Natural killer cell (primary cell): ENCODE measurements around the gene TEX22. TPM values are rescaled to one million over a fixed set of nuclear protein-coding genes. Genes with fewer than 3 reads are reported as not detected.

Source experiments
- ATAC-seq, 3 donors: fragments of 150-1000 bp in 2 of 3; fragments of 200-7000 bp in 1 of 3; cut with Tn5 transposase; 1 replicate in 1 of 3; 2 replicates in 2 of 3; pipeline ENCODE4 v1.10.0; 2021; ENCODE audit warnings: mild to moderate bottlenecking in 2 of 3, moderate library complexity in 2 of 3
- DNase-seq, 2 donors: peaks; one replicate each; pipeline versions ENCODE4 v3.0.0 to v3.0.0-alpha.2; 2013 to 2021; ENCODE audit warnings: mixed read lengths in 1 of 2
- H3K27ac ChIP-seq: one replicate; pipeline ENCODE4 v1.5.1; 2013; ENCODE audit warnings: mild to moderate bottlenecking, low read length
- H3K27me3 ChIP-seq: one replicate; pipeline ENCODE4 v1.6.1; 2013; ENCODE audit warnings: low read length; ENCODE audit not compliant: control insufficient read depth, insufficient read depth
- H3K36me3 ChIP-seq: one replicate; pipeline ENCODE4 v1.6.1; 2013; ENCODE audit warnings: low read length; ENCODE audit not compliant: control insufficient read depth, insufficient read depth
- H3K4me1 ChIP-seq: one replicate; pipeline ENCODE4 v1.6.1; 2013; ENCODE audit warnings: low read length; ENCODE audit not compliant: control insufficient read depth, insufficient read depth
- H3K4me3 ChIP-seq: one replicate; pipeline ENCODE4 v1.5.1; 2013; ENCODE audit warnings: low read length
- H3K9me3 ChIP-seq: one replicate; pipeline ENCODE4 v1.6.1; 2013; ENCODE audit warnings: low read length; ENCODE audit not compliant: control insufficient read depth, insufficient read depth
- H3K27ac Mint-ChIP-seq, 2 donors: one replicate each; pipeline ENCODE4 v1.8.0; 2022; ENCODE audit warnings: mild to moderate bottlenecking in 2 of 2, mixed read lengths in 2 of 2, moderate library complexity in 1 of 2
- H3K27me3 Mint-ChIP-seq, 2 donors: one replicate each; pipeline ENCODE4 v1.8.0; 2022; ENCODE audit warnings: low read depth in 2 of 2, mixed read lengths in 2 of 2
- H3K36me3 Mint-ChIP-seq: one replicate; pipeline ENCODE4 v1.8.0; 2022; ENCODE audit warnings: mixed read lengths
- H3K4me1 Mint-ChIP-seq, 2 donors: one replicate each; pipeline ENCODE4 v1.8.0; 2022; ENCODE audit warnings: mixed read lengths in 2 of 2
- H3K4me3 Mint-ChIP-seq: one replicate; pipeline ENCODE4 v1.8.0; 2022; ENCODE audit warnings: mild to moderate bottlenecking, moderate library complexity, mixed read lengths
- H3K9me3 Mint-ChIP-seq, 2 donors: one replicate each; pipeline ENCODE4 v1.8.0; 2022; ENCODE audit warnings: mixed read lengths in 2 of 2
- CTCF ChIP-seq: fragments of 200-600 bp; IDR thresholded peaks from one replicate; pipeline ENCODE4 v1.8.0; 2022; ENCODE audit warnings: antibody characterized with exemption
- WGBS: methylation state at CpG from one replicate; pipeline ENCODE4 v1.1.7; 2013; ENCODE audit warnings: missing lambda C conversion rate; ENCODE audit not compliant: insufficient coverage; 5-methylcytosine and 5-hydroxymethylcytosine counted together
- intact Hi-C: fragments of 100-400 bp; cut with micrococcal nuclease; formaldehyde crosslinking; loops from one replicate; pipeline ENCODE4 v1.14.2; 2022
- total RNA-seq, 4 donors: library from RNA; stranded (reverse); fragments of 120-200 nt in 1 of 4; gene quantifications; one replicate each; pipeline versions ENCODE4 v1.2.3 to v1.2.4, GENCODE V29; 2013 to 2022

TEX22 gene
- total RNA-seq, 3 donors from 2014 or later (not counting 1 experiment from before 2014, with no cell fraction given), result 0.23 to 1.9 (median 1.8) TPM

DNA sequence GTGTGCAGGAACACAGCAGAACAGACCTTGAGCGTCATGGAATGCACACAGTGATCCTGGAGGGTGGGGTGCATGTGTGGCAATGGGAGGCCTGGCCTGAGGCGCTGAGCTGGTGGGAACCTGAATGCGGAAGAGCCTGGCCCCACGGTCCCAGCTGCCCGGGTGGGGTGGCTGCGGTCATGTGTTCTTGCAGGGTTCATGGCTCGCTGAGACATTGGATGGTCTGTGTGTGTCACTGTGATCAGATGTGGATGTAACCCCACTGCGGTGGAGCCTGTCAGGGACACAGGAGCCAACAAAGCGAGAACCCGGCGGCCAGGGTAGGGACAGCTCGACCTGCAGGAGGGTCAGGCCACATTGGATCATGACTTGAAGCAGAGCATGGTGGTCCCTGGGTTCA is 44.5 kb downstream of the TEX22 start:
- no peak for ATAC-seq
- Histone ChIP-seq H3K9me3 (no peaks in the 10 kb centered on the region), H3K4me3 (no peak overlapping the region), H3K27ac (no peak overlapping the region), H3K27me3 (no peaks in the 10 kb centered on the region), H3K4me1 (no peaks in the 10 kb centered on the region), H3K36me3 (peaks cover 13% of the 10 kb centered on the region)
- no peak overlapping the region for H3K27ac Mint-ChIP-seq
- DNase-seq, result no peak
- intact Hi-C loops, result no loop called here
- no peaks in the 10 kb centered on the region for H3K9me3 Mint-ChIP-seq
- H3K4me3 Mint-ChIP-seq, result no peak overlapping the region
- H3K27me3 Mint-ChIP-seq, result no peaks in the 10 kb centered on the region
- no peak for TF ChIP-seq CTCF
- WGBS, result 95% methylated on average over 12 of the region's 12 CpGs
- no peaks in the 10 kb centered on the region for H3K36me3 Mint-ChIP-seq
- peaks cover 0 to 7% of the 10 kb centered on the region in 2 donors for H3K4me1 Mint-ChIP-seq

DNA sequence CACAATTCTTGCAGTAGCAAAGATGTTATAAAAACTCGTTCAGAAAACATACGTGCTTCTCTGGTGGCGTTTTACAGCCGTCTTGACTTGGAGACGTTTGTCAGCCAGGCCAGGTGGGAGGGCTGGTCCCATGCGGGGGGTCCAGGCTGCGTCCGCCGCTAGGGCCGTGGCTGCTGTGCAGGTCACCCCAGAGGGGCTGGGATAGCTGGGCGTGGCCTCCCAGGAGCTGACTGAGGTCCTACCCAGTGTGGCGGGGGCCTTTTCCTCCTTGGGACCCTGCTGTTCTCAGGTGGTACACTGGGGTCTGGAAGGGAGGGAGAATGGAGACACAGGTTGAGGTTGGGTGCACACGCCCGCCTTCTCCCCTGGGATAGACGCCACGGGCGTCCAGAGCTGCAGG is 46.5 kb downstream of the TEX22 start:
- H3K4me1 ChIP-seq, result no peaks in the 10 kb centered on the region
- no peaks in the 10 kb centered on the region for H3K36me3 Mint-ChIP-seq
- TF ChIP-seq CTCF, result no peak
- H3K9me3 ChIP-seq, result no peaks in the 10 kb centered on the region
- no peaks in the 10 kb centered on the region for H3K9me3 Mint-ChIP-seq
- no peak overlapping the region for H3K27ac ChIP-seq
- ATAC-seq (no peak), DNase-seq (no peak)
- WGBS, result 93% methylated on average over 17 of the region's 17 CpGs
- H3K27ac Mint-ChIP-seq, result no peak overlapping the region
- H3K4me1 Mint-ChIP-seq, result peaks cover 0 to 7% of the 10 kb centered on the region in 2 donors
- H3K4me3 Mint-ChIP-seq, result no peak overlapping the region
- no peaks in the 10 kb centered on the region for H3K27me3 Mint-ChIP-seq
- peaks cover 11% of the 10 kb centered on the region for H3K36me3 ChIP-seq
- H3K27me3 ChIP-seq, result no peaks in the 10 kb centered on the region
- H3K4me3 ChIP-seq, result no peak overlapping the region
- intact Hi-C loops, result no loop called here

- no peak for TF ChIP-seq CTCF
- H3K36me3 ChIP-seq, result peaks cover 12% of the 10 kb centered on the region
- Mint-ChIP-seq H3K9me3 (no peaks in the 10 kb centered on the region), H3K27ac (no peak overlapping the region), H3K36me3 (no peaks in the 10 kb centered on the region), H3K27me3 (no peaks in the 10 kb centered on the region), H3K4me1 (peaks cover 0 to 7% of the 10 kb centered on the region in 2 donors), H3K4me3 (no peak overlapping the region)
- no peak overlapping the region for H3K4me3 ChIP-seq
- no peak for DNase-seq
- intact Hi-C loops, result no loop called here
- H3K4me1 ChIP-seq, result no peaks in the 10 kb centered on the region
- H3K27me3 ChIP-seq, result no peaks in the 10 kb centered on the region
- no peak for ATAC-seq
- 90% methylated on average over 24 of the region's 24 CpGs for WGBS
- no peaks in the 10 kb centered on the region for H3K9me3 ChIP-seq
- no peak overlapping the region for H3K27ac ChIP-seq
These were observed 47.0 kb downstream of the TEX22 start for GRCh38 chr14:105445290-105445689.
